Trophoblast cell (in vitro differentiated cells and primary cell): Measurements from ENCODE around the gene APOC3.
A peak's percentile ranks its signal among the peaks of the same experiment; 100 is the strongest.

Experiments
- DNase-seq, 2 donors: peaks; one replicate each; pipeline ENCODE4 v3.0.0-alpha.2; 2016
- H2AFZ ChIP-seq: 2 replicates; pipeline ENCODE4 v1.6.1; 2013; ENCODE audit warnings: low read length, moderate library complexity, mild to moderate bottlenecking; ENCODE audit not compliant: insufficient read depth, poor library complexity
- H2AK5ac ChIP-seq: 2 replicates; pipeline ENCODE4 v1.6.1; 2013; ENCODE audit warnings: mild to moderate bottlenecking, low read length
- H2BK120ac ChIP-seq: 2 replicates; pipeline ENCODE4 v1.6.1; 2013; ENCODE audit warnings: low read length, mild to moderate bottlenecking, moderate library complexity; ENCODE audit not compliant: insufficient read depth, poor library complexity
- H2BK12ac ChIP-seq: 2 replicates; pipeline ENCODE4 v1.6.1; 2013; ENCODE audit warnings: mild to moderate bottlenecking, low read length, moderate library complexity
- H2BK5ac ChIP-seq: 2 replicates; pipeline ENCODE4 v1.6.1; 2013; ENCODE audit warnings: low read length, low read depth, moderate library complexity, mild to moderate bottlenecking; ENCODE audit not compliant: poor library complexity
- H3K14ac ChIP-seq: 2 replicates; pipeline ENCODE4 v1.6.1; 2013; ENCODE audit warnings: mild to moderate bottlenecking, low read length
- H3K18ac ChIP-seq: 2 replicates; pipeline ENCODE4 v1.6.1; 2013; ENCODE audit warnings: mild to moderate bottlenecking, low read length
- H3K23ac ChIP-seq: 2 replicates; pipeline ENCODE4 v1.6.1; 2013; ENCODE audit warnings: low read length
- H3K27ac ChIP-seq: 2 replicates; pipeline ENCODE4 v1.5.1; 2013; ENCODE audit warnings: low read depth, mild to moderate bottlenecking, inconsistent platforms, low read length, moderate library complexity
- H3K27me3 ChIP-seq: 2 replicates; pipeline ENCODE4 v1.6.1; 2013; ENCODE audit warnings: inconsistent platforms, mild to moderate bottlenecking, low read length, moderate library complexity; ENCODE audit not compliant: insufficient read depth
- H3K36me3 ChIP-seq, 2 experiments: 1 replicate in 1 of 2; 2 replicates in 1 of 2; pipeline ENCODE4 v1.6.1; 2013; ENCODE audit warnings: low read length in 2 of 2, mild to moderate bottlenecking in 2 of 2, moderate library complexity in 1 of 2; ENCODE audit not compliant: insufficient read depth in 2 of 2, control insufficient read depth in 1 of 2
- H3K4ac ChIP-seq: 2 replicates; pipeline ENCODE4 v1.6.1; 2013; ENCODE audit warnings: low read depth, mild to moderate bottlenecking, low read length, moderate library complexity
- H3K4me1 ChIP-seq, 2 experiments: 1 replicate in 1 of 2; 2 replicates in 1 of 2; pipeline ENCODE4 v1.6.1; 2013; ENCODE audit warnings: low read length in 2 of 2, mild to moderate bottlenecking in 2 of 2, moderate library complexity in 1 of 2; ENCODE audit not compliant: insufficient read depth in 2 of 2, control insufficient read depth in 1 of 2
- H3K4me2 ChIP-seq: 2 replicates; pipeline ENCODE4 v1.6.1; 2013; ENCODE audit warnings: inconsistent platforms, mild to moderate bottlenecking, low read length, moderate library complexity
- H3K4me3 ChIP-seq: 2 replicates; pipeline ENCODE4 v1.5.1; 2013; ENCODE audit warnings: mild to moderate bottlenecking, low read depth, low read length, inconsistent platforms
- H3K79me1 ChIP-seq: one replicate; pipeline ENCODE4 v1.6.1; 2013; ENCODE audit warnings: low read length
- H3K79me2 ChIP-seq: 2 replicates; pipeline ENCODE4 v1.6.1; 2013; ENCODE audit warnings: low read length, mild to moderate bottlenecking; ENCODE audit not compliant: control insufficient read depth, insufficient read depth, poor library complexity
- H3K9ac ChIP-seq: 2 replicates; pipeline ENCODE4 v1.6.1; 2013; ENCODE audit warnings: mild to moderate bottlenecking, low read length
- H3K9me3 ChIP-seq: 2 replicates; pipeline ENCODE4 v1.6.1; 2013; ENCODE audit warnings: low read depth, mild to moderate bottlenecking, control low read depth, inconsistent platforms, low read length; ENCODE audit not compliant: insufficient read depth
- H4K12ac ChIP-seq: 2 replicates; pipeline ENCODE4 v1.6.1; 2013; ENCODE audit warnings: low read depth, mild to moderate bottlenecking, low read length, moderate library complexity
- H4K8ac ChIP-seq: 2 replicates; pipeline ENCODE4 v1.6.1; 2013; ENCODE audit warnings: low read depth, mild to moderate bottlenecking, low read length, moderate library complexity
- H4K91ac ChIP-seq: one replicate; pipeline ENCODE4 v1.6.1; 2013; ENCODE audit warnings: low read depth, mild to moderate bottlenecking, low read length, moderate library complexity
- WGBS: extraction: QIAGEN DNeasy Blood & Tissue Kit; methylation state at CpG from one replicate; pipeline ENCODE4 v1.1.7; 2013; ENCODE audit warnings: missing lambda C conversion rate; ENCODE audit not compliant: insufficient read length, insufficient coverage; ENCODE audit errors: extremely low coverage; 5-methylcytosine and 5-hydroxymethylcytosine counted together

Gene APOC3

GRCh38 chr11:116804001-116804400 is 25.7 kb upstream of the APOC3 start:
- no CpG with 5 or more reads among the region's 3 CpGs for WGBS
- H2AFZ ChIP-seq: no peak overlapping the region
- H3K18ac ChIP-seq: no peak overlapping the region

GRCh38 chr11:116807601-116808261 is 22.0 kb upstream of the APOC3 start:
- H4K12ac ChIP-seq: no peak overlapping the region
- no peak overlapping the region for H3K27ac ChIP-seq
- no peak overlapping the region for H3K4ac ChIP-seq
- no peak overlapping the region for H3K14ac ChIP-seq
- H4K91ac ChIP-seq: no peak overlapping the region
- no peak for DNase-seq
- H3K18ac ChIP-seq: no peak overlapping the region
- H2BK5ac ChIP-seq: no peak overlapping the region
- WGBS: no CpG with 5 or more reads among the region's 6 CpGs
- H2AK5ac ChIP-seq: no peak overlapping the region
- H3K4me1 ChIP-seq: no peaks in the 10 kb centered on the region
- no peak overlapping the region for H2AFZ ChIP-seq
- peak overlapping the region; percentile 58 for H3K4me3 ChIP-seq
- no peak overlapping the region for H2BK12ac ChIP-seq
- no peaks in the 10 kb centered on the region for H3K27me3 ChIP-seq
- H3K9ac ChIP-seq: no peak overlapping the region
- no peak overlapping the region for H3K23ac ChIP-seq
- no peaks in the 10 kb centered on the region for H3K79me1 ChIP-seq
- H3K4me2 ChIP-seq: no peak overlapping the region
- no peak overlapping the region for H4K8ac ChIP-seq
- no peaks in the 10 kb centered on the region for H3K79me2 ChIP-seq
- H3K36me3 ChIP-seq: no peaks in the 10 kb centered on the region
- H3K9me3 ChIP-seq: peaks cover 2% of the 10 kb centered on the region
- no peak overlapping the region for H2BK120ac ChIP-seq

More at GRCh38 chr11:116804001-116804400, 25.7 kb upstream of the APOC3 start:
- H4K91ac ChIP-seq: no peak overlapping the region
- H4K8ac ChIP-seq: no peak overlapping the region
- H3K23ac ChIP-seq: no peak overlapping the region
- no peak overlapping the region for H2AK5ac ChIP-seq
- H3K4me3 ChIP-seq: no peak overlapping the region
- H3K27ac ChIP-seq: no peak overlapping the region
- H2BK120ac ChIP-seq: no peak overlapping the region
- H3K14ac ChIP-seq: no peak overlapping the region
- H3K79me1 ChIP-seq: no peaks in the 10 kb centered on the region
- no peak overlapping the region for H4K12ac ChIP-seq
- no peak overlapping the region for H3K9ac ChIP-seq
- H3K9me3 ChIP-seq: peaks cover 2% of the 10 kb centered on the region
- no peak overlapping the region for H3K4me2 ChIP-seq
- H3K4ac ChIP-seq: no peak overlapping the region
- no peaks in the 10 kb centered on the region for H3K27me3 ChIP-seq
- H2BK12ac ChIP-seq: no peak overlapping the region
- no peak overlapping the region for H2BK5ac ChIP-seq
- no peaks in the 10 kb centered on the region for H3K79me2 ChIP-seq
- no peak for DNase-seq
- no peaks in the 10 kb centered on the region for H3K36me3 ChIP-seq
- no peaks in the 10 kb centered on the region for H3K4me1 ChIP-seq

DNA sequence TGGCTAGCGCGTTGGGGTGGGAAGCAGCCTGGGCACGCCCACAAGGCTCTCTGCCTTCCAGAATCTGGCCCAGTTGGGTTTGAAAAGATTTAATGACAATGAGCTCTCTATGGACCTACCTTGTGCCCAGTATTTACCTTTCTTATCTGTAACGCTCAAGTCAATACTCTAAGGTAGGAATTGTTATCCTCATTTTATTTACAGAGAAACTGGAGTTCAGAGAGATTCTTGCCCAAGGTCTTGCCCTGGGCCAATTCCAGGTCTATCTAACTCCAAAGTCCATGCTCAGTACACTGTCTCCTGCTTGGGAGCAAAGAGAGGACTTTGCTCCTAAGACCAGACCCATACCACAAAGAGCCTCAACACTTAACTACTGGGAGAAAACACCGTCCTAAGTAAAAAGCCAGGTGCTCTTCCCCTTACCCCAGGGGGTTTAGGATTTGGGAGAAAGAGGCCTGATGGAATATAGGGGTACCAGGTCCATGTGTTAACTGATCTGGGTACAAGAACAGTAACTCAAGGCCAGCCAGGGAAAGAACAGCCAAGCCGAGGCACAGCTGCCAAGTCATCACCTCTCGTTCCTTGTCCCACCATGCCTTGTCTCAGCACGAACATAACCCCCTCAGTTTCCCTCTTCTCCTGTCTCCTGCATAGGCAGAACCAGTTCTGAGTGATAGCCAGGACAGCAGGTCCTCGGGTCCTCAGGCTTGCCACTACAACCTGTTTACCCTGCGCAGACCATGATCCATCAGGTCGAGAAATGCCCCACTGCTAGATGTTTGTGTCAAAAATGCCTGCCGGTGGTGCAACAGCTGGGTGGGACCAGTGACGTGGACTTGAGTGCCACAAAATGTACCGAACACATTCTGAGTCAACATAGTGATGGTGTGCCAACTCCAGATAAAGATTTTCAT is 21.2 kb upstream of the APOC3 start:
- no peaks in the 10 kb centered on the region for H3K79me1 ChIP-seq
- H3K4me2 ChIP-seq: no peak overlapping the region
- H2AFZ ChIP-seq: no peak overlapping the region
- H4K12ac ChIP-seq: no peak overlapping the region
- WGBS: no CpG with 5 or more reads among the region's 14 CpGs
- no peak overlapping the region for H2AK5ac ChIP-seq
- H3K27ac ChIP-seq: no peak overlapping the region
- no peak overlapping the region for H2BK120ac ChIP-seq
- H2BK12ac ChIP-seq: no peak overlapping the region
- H3K27me3 ChIP-seq: no peaks in the 10 kb centered on the region
- no peak overlapping the region for H3K4me3 ChIP-seq
- DNase-seq: peak; percentile 76 to 94
- no peaks in the 10 kb centered on the region for H3K4me1 ChIP-seq
- H3K9ac ChIP-seq: no peak overlapping the region
- H3K79me2 ChIP-seq: no peaks in the 10 kb centered on the region
- H4K91ac ChIP-seq: peak overlapping the region; percentile 22
- H3K18ac ChIP-seq: no peak overlapping the region
- no peak overlapping the region for H2BK5ac ChIP-seq
- peaks cover 2% of the 10 kb centered on the region for H3K9me3 ChIP-seq
- H3K23ac ChIP-seq: no peak overlapping the region
- H4K8ac ChIP-seq: no peak overlapping the region
- H3K36me3 ChIP-seq: no peaks in the 10 kb centered on the region
- H3K14ac ChIP-seq: no peak overlapping the region
- no peak overlapping the region for H3K4ac ChIP-seq

DNA sequence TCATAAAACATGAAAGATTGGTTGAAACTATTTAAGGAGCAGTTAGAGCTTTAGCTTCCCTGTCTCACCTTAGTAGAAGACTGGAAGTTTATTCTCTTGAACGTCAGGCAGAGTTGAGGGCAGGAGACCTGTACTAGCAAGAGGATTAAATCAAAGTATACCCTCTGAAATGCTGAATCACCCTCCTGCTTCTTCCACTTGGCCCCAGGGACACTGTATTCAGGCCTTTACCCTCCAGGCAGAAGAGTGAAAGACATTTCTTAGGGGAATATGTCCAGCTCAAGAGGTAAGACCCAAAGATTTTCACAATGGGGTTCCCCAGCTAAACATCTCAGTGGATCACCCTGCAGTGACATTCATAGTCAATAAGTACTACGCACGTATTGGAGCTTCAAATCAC is 18.5 kb upstream of the APOC3 start:
- DNase-seq: peak in 1 of 2 donors; percentile 61
- Histone ChIP-seq H3K4me2 (no peak overlapping the region), H4K91ac (no peak overlapping the region), H3K36me3 (no peaks in the 10 kb centered on the region), H2AK5ac (no peak overlapping the region), H2BK5ac (no peak overlapping the region), H3K27me3 (no peaks in the 10 kb centered on the region), H3K9ac (no peak overlapping the region), H3K79me2 (no peaks in the 10 kb centered on the region), H3K9me3 (peaks cover 2% of the 10 kb centered on the region), H3K27ac (no peak overlapping the region), H3K4me1 (no peaks in the 10 kb centered on the region), H4K8ac (no peak overlapping the region), H2BK120ac (no peak overlapping the region), H3K14ac (no peak overlapping the region), H4K12ac (no peak overlapping the region), H2BK12ac (no peak overlapping the region), H3K23ac (no peak overlapping the region), H3K18ac (no peak overlapping the region), H3K4me3 (no peak overlapping the region), H3K4ac (no peak overlapping the region), H3K79me1 (no peaks in the 10 kb centered on the region), H2AFZ (no peak overlapping the region)
- WGBS: no CpG with 5 or more reads among the region's 3 CpGs
